Chondrocyte (in vitro differentiated cells): ENCODE measurements around the gene ARPC1A. TPM values are rescaled to one million over a fixed set of nuclear protein-coding genes. Genes with fewer than 3 reads are reported as not detected.

Experiments used
- DNase-seq: peaks from one replicate; pipeline ENCODE4 v3.0.0; 2021; ENCODE audit warnings: mixed read lengths, low spot score
- H3K27ac Mint-ChIP-seq: one replicate; pipeline ENCODE4 v1.8.0; 2021; ENCODE audit warnings: mild to moderate bottlenecking, moderate library complexity, mixed read lengths; ENCODE audit not compliant: unreplicated experiment
- H3K27me3 Mint-ChIP-seq: 2 replicates; pipeline ENCODE4 v1.8.0; 2021; ENCODE audit warnings: low read depth, mixed read lengths
- H3K36me3 Mint-ChIP-seq: 2 replicates; pipeline ENCODE4 v1.8.0; 2021; ENCODE audit warnings: low read depth, mixed read lengths
- H3K4me1 Mint-ChIP-seq: 2 replicates; pipeline ENCODE4 v1.8.0; 2021; ENCODE audit warnings: low read depth, mild to moderate bottlenecking, mixed read lengths
- H3K4me3 Mint-ChIP-seq: one replicate; pipeline ENCODE4 v1.8.0; 2021; ENCODE audit warnings: mild to moderate bottlenecking, moderate library complexity, mixed read lengths; ENCODE audit not compliant: unreplicated experiment
- H3K9me3 Mint-ChIP-seq: 2 replicates; pipeline ENCODE4 v1.8.0; 2021; ENCODE audit warnings: low read depth, mixed read lengths
- total RNA-seq: library from RNA; stranded (reverse); gene quantifications from 3 replicates; pipeline ENCODE4 v1.2.1, GENCODE V29; 2021
- TF ChIP-seq, protein P1 (sequence below): fragments of 200-600 bp; sonication (generic); IDR thresholded peaks from 2 replicates; pipeline ENCODE4 v1.5.0; 2021; ENCODE audit warnings: antibody characterized with exemption, mild to moderate bottlenecking, moderate library complexity

ARPC1A gene
- total RNA-seq, 1 donor from 2014 or later, result 104 TPM

DNA sequence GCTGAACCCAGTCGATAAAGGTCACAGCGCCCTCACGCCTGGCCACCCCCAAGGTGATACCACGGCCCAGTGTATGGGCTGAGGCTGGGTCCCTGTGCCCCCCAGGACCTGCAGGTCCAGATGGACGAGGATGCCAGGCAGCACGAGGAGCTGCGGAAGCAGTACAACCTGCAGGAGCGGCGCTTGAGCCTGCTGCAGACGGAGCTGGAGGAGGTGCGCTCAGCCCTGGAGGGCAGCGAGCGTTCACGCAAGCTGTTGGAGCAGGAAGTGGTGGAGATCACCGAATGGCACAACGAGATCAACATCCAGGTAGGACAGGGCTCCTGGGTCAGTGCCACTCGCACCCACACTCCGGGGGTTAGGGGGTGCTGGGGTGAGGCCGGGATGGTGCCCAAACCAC is 24.2 kb upstream of the ARPC1A start:
- no peaks in the 10 kb centered on the region for H3K9me3 Mint-ChIP-seq
- TF ChIP-seq, protein P1, sequence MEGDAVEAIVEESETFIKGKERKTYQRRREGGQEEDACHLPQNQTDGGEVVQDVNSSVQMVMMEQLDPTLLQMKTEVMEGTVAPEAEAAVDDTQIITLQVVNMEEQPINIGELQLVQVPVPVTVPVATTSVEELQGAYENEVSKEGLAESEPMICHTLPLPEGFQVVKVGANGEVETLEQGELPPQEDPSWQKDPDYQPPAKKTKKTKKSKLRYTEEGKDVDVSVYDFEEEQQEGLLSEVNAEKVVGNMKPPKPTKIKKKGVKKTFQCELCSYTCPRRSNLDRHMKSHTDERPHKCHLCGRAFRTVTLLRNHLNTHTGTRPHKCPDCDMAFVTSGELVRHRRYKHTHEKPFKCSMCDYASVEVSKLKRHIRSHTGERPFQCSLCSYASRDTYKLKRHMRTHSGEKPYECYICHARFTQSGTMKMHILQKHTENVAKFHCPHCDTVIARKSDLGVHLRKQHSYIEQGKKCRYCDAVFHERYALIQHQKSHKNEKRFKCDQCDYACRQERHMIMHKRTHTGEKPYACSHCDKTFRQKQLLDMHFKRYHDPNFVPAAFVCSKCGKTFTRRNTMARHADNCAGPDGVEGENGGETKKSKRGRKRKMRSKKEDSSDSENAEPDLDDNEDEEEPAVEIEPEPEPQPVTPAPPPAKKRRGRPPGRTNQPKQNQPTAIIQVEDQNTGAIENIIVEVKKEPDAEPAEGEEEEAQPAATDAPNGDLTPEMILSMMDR, result no peak
- H3K27ac Mint-ChIP-seq, result no peak overlapping the region
- no peaks in the 10 kb centered on the region for H3K36me3 Mint-ChIP-seq
- H3K4me3 Mint-ChIP-seq, result no peak overlapping the region
- no peak for DNase-seq
- no peaks in the 10 kb centered on the region for H3K27me3 Mint-ChIP-seq
- no peaks in the 10 kb centered on the region for H3K4me1 Mint-ChIP-seq

DNA sequence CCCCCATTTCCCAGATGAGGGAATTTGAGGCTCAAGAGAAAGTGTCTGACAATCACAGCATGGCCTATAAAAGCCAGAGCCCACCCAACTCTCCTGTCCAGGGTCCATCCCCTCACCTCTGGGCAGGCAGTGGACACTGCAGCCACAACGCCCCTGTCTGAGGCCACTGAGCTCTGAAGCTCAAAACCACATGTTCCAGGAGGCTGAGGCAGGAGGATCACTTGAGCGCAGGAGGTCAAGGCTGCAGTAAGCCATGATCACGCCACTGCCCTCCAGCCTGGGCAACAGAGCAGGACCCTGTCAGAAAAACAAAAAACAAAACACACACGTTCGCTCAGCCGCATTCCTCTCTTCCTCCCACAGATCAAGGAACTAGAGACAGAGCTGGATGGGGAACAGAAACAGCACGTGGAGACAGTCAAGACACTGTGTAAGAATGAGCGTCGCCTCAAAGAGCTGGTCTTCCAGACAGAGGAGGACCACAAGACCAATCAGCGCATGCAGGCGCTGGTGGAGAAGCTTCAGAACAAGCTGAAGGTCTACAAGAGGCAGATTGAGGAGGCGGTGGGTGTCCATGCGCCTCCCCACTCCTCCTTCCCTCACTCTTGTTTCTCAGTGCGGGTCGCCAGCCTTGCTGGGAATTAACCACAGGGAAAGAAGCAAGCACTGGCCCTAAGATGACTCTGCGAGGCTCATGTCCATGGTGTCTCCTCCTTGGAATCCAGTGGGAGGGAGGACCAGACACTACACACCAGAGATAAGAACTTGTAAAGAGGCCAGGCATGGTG is 20.0 kb upstream of the ARPC1A start:
- Mint-ChIP-seq H3K36me3 (peaks cover 4% of the 10 kb centered on the region), H3K27ac (no peak overlapping the region), H3K4me3 (no peak overlapping the region)

DNA sequence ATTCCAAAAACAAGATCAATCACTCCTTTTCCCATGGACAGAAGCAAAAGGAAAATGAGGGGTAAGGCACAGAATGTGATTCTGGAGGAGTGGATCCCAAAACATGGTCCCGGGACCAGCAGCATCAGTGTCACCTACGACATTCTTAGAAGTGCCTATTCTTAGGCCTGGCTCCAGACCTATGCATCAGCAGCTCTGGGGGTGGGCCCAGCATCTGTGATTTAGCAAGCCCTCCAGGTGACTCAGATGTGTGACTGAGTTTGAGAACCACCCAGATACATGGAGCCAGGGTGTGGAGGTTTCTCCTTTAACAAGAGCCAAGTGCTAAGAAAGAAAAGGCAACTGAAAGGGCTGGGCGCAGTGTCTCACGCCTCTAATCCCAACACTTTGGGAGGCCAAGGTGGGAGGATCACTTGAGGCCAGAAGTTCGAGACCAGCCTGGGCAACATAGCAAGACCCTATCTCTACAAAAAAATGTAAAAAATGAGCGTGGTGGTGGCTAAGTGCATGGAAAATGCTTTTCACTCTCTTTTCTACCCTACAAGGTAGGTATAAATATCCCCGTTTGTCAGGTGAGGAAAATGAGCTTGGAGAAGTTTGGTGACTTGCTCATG is 17.1 kb upstream of the ARPC1A start:
- TF ChIP-seq, protein P1, result no peak
- Mint-ChIP-seq H3K9me3 (peaks cover 7% of the 10 kb centered on the region), H3K27ac (no peak overlapping the region), H3K4me3 (no peak overlapping the region), H3K36me3 (peaks cover 4% of the 10 kb centered on the region), H3K27me3 (no peaks in the 10 kb centered on the region), H3K4me1 (peaks cover 9% of the 10 kb centered on the region)
- no peak for DNase-seq

More for the DNA sequence above, 20.0 kb upstream of the ARPC1A start:
- TF ChIP-seq, protein P1, result no peak
- H3K4me1 Mint-ChIP-seq, result no peaks in the 10 kb centered on the region
- H3K27me3 Mint-ChIP-seq, result no peaks in the 10 kb centered on the region
- H3K9me3 Mint-ChIP-seq, result peaks cover 7% of the 10 kb centered on the region
- DNase-seq, result no peak

DNA sequence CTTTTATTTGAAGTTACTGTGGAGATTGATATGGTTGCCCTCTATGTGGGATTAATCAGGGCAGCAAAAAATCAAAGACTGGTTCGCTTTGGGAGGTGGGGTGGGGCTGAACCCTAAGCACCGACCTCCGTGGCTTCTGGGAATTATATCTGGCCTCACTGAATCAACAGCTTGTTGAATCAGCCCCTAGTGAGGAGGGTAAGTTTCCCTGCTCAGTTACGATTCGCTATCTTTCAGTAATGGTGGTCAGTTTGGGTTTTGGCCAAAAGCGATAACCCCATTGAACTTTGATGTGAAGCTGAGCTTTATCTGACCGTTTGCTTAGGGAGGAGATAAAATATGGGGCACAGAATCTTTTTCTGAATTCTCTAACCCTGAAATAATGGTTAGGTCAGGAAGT is 16.6 kb upstream of the ARPC1A start:
- Mint-ChIP-seq H3K9me3 (peaks cover 7% of the 10 kb centered on the region), H3K4me1 (peaks cover 9% of the 10 kb centered on the region), H3K27ac (no peak overlapping the region), H3K4me3 (no peak overlapping the region), H3K36me3 (peaks cover 4% of the 10 kb centered on the region), H3K27me3 (no peaks in the 10 kb centered on the region)
- no peak for DNase-seq
- TF ChIP-seq, protein P1, result no peak

DNA sequence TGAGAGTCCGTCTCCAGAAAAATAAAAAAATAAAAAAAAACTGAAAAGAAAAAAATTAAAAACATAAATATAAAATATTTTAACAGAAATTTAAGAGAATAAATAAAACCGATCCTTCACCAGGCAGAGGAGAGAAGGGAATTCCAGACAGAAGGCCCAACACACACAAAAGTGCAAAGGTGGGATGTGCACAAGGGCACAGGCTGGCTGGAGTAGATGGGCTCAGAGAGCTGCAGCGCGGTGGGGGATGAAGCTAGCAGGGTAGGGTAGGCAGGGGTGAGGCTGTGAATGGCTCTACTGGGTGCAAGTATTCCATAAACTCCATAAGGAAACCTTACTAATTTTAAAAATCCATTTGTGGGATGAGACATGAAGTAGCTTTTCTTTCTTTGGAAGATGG is 15.7 kb upstream of the ARPC1A start:
- DNase-seq, result no peak
- Mint-ChIP-seq H3K4me1 (peaks cover 9% of the 10 kb centered on the region), H3K9me3 (peaks cover 7% of the 10 kb centered on the region), H3K27ac (no peak overlapping the region), H3K36me3 (peaks cover 4% of the 10 kb centered on the region), H3K27me3 (no peaks in the 10 kb centered on the region), H3K4me3 (no peak overlapping the region)
- TF ChIP-seq, protein P1, result no peak
